ENCODE results near the gene ATP5MK.
"Not testable (repeated sequence)": the region's sequence is repeated elsewhere in the genome, so short reads cannot be mapped to it uniquely, and the experiment has no call there.

ATP5MK gene

DNA sequence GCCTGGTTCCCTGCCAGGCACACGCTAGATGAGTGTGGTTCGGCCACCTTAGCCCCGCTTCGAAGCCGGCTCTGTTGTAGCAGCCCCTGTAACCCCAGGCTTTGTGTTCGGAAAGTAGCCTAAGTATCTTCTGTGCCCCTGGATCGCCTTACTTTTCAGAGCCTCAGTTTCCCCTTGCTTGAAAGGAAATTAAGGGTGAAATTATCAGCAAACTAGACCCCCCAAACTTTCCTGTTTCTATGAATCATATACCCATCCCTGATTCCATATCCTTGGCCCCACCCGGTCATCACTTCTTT lies 463 bp upstream of the ATP5MK start:
- DNase-seq (ENCODE audit: low read depth) = no peak

- DNase-seq (ENCODE audit: low read depth) = no peak
Observed at GRCh38 chr10:103395754-103396066, 565 bp downstream of the ATP5MK start.

DNA sequence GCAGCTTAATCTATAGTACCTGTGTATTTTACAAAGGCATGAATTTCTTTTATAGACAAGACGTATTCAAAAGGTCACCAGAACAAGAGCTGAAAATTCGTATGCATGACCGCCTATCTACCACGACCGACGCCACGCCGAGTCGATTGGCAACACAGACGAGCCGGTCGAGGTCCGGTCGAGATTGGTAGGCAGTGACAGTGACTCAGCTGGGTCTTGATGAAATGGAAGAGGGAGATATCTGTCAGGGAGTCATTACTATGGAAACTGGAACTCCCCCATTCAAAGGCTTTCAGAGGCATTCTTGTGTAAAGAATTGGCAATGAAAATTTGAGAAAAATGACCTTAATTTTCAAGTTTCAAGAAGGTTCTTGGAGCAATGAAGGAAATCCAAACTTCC lies 2.1 kb downstream of the ATP5MK start:
- no peak for DNase-seq (ENCODE audit: low read depth)

GRCh38 chr10:103382769-103383168 lies 13.5 kb downstream of the ATP5MK start:
- DNase-seq (ENCODE audit: low read depth) = no peak

DNA sequence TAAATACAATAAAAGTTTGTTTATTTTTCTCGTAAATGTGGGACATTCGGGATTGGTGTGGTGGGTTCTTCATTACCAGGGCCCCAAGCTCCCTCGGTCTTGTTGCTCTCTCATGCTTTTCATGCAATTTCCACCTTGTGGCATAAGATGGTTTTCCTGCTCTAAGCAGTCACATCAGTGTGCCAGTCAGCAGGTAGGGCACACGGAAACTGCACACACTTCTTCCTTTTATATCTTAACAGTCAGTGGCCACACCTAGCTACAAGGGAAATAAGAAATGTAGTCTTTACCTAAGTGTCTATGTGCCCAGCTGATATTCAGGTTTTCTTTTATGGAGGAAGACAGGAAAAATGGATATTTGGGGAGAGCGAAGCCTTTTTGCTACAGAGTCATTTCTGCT lies 22.0 kb downstream of the ATP5MK start:
- no peak for DNase-seq (ENCODE audit: low read depth)

DNA sequence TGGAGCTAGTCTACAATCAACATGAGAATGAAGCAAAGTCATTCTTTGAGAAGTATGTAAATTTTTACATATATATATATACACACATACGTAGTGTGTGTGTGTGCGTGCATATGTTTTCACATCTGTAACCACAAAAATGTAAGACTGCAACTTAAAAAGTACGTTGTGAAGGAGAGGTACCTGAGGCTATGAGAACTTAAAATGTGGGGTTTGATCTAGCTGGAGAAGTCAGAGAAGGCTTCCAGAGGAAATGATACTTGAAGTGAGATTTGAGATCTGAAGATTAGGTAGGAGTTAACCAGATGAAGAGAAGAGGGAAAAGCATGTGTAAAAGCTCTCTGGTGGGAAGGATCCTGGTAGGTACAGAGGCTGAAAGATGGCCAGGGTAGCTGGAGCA lies 22.7 kb downstream of the ATP5MK start:
- DNase-seq (ENCODE audit: low read depth) = no peak

- DNase-seq (ENCODE audit: low read depth) = peak; percentile 80
Observed at GRCh38 chr10:103367782-103368518, 28.3 kb downstream of the ATP5MK start, which contains the start of gene TAF5. Gene TAF5 (plus strand): TSS chr10:103367976. CDS start chr10:103367990, 14 bp downstream.

- DNase-seq (ENCODE audit: low read depth) = no peak
Observed at GRCh38 chr10:103367379-103367781, 28.9 kb downstream of the ATP5MK start.

DNA sequence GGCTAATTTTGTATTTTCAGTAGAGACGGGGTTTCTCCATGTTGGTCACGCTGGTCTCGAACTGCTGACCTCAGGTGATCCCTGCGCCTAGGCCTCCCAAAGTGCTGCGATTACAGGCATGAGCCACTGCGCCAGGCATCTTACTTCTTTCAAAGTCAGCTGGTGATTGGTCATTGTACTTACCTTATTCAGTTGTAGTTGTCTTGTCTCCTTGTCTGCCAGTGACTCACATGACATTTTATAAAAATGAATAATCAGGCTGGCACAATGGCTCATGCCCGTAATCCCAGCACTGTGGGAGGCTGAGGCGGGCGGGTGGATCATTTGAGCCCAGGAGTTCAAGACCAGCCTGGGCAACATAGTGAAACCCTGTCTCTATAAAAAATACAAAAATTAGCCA lies 35.5 kb downstream of the ATP5MK start:
- not testable (repeated sequence) for DNase-seq (ENCODE audit: low read depth)

DNA sequence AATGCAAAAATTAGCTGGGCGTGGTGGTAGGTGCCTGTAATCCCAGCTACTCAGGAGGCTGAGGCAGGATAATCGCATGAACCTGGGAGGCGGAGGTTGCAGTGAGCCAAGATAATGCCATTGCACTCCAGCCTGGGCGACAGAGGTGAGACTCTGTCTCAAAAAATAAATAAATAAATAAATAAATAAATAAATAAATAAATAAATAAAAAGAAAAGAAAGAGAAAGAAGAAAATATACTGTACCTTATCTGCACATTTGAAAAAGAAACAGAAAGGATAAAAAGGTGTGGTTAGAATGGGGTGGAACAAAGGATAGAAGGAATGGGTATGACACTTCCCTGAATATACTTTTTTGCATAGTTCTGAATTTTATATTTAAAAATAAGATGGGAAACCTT lies 36.8 kb downstream of the ATP5MK start:
- DNase-seq (ENCODE audit: low read depth) = not testable (repeated sequence)

GRCh38 chr10:103355906-103356599 lies 40.2 kb downstream of the ATP5MK start:
- DNase-seq (ENCODE audit: low read depth) = no peak

DNA sequence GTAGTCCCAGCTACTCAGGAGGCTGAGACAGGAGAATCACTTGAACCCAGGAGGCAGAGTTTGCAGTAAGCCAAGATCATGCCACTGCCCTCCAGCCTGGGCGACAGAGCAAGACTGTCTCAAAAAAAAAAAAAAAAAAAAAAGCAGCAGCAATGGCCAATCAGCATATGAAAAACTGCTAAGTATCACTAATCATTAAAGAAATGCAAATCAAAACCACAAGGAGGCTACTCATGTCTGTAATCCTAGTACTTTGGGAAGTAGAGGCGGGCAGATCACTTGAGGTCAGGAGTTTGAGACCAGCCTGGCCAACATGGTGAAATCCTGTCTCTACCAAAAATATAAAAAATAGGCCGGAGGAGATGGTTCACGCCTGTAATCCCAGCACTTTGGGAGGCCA lies 41.7 kb downstream of the ATP5MK start:
- DNase-seq (ENCODE audit: low read depth) = not testable (repeated sequence)

DNA sequence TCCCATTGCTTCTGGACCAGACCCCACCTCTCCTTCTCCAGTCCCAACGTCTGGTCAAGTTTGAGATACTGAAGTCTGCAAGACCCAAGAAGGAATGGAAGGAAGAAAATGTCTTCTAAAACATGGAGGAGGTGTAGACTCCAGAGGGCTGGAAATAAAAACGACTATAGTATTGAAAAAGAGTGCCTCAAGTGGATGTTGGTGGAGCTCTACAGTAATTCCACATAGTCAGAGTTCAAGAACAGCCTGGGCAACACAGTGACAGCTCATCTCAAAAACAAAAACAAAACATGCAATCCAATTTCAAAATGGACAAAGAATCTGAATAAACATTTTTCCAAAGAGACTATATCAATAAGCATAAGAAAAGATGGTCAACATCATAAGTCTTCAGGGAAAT lies 43.0 kb downstream of the ATP5MK start:
- no peak for DNase-seq (ENCODE audit: low read depth)

DNA sequence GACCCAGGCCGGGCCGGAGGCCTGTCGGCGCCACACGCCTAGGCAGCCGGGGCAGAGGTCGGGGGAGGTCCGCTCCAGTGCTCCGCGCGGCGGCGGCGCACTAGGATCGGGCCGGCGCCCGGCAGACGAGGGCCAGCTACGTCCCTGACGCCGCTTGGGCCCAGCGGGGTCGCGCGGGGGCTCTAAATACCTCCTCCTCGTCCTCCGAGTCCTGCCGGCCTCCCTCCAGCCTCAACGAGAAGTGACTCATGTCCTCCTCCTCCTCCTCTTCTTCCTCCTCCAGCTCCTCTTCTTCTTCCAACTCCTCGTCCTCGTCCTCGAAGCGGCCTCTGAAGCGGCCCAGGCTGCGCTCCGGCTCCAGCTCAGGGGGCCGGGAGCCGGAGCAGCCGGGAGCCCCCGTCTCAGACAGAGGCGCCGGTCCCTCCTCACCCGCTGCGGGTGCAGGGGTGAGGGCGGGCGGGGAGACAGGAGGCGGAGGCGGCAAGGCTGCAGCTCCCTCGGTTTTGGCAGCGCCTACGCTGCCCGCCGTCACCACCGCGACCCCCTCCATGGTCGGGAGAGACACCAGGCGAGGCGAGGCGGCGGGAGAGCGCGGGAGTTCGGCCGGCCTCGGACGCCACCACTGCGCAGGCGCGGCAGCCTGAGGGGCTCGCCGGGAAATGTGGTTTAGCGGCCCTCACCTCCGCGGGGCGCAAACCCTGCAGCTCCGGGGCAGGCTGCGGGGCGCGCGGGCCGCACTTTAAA lies 45.6 kb downstream of the ATP5MK start, which contains the start of gene PCGF6:
Gene PCGF6, minus strand, starts transcription at position 624 of the 744 bp plus-strand sequence. Its CDS starts 74 bp downstream, at position 550.
- peak; percentile 50 for DNase-seq (ENCODE audit: low read depth)

GRCh38 chr10:103350175-103350516 lies 46.1 kb downstream of the ATP5MK start:
- no peak for DNase-seq (ENCODE audit: low read depth)

Measured in activated T-cell treated with anti-CD3 and anti-CD28 coated beads for 1 hour (primary cell).